Measurements from ENCODE around the gene YEATS2. TPM values are rescaled to one million over a fixed set of nuclear protein-coding genes. Genes with fewer than 3 reads are reported as not detected.

Gene YEATS2
- total RNA-seq, 1 experiment from 2014 or later: 38.6 TPM

- peaks cover 57% of the 10 kb centered on the region for H3K79me2 ChIP-seq (ENCODE audit: insufficient read depth, low read length)
- no peak for TF ChIP-seq CBX3 (IDR thresholded peaks at IDR 0.05; ENCODE audit: low read depth)
- no peak overlapping the region for H3K9ac ChIP-seq (ENCODE audit: low read length)
- no peaks in the 10 kb centered on the region for H3K9me2 ChIP-seq (ENCODE audit: insufficient read depth)
- ChIA-PET RAD21 (ENCODE audit: low non-redundant PET in 1 of 2, low total read pairs in 2 of 2, uncharacterized antibody in 2 of 2, unreplicated experiment in 2 of 2) (no interaction called here), CTCF (no interaction called here), POLR2A (no interaction called here)
- H3K4me1 ChIP-seq (ENCODE audit: control insufficient read depth in 1 of 2, insufficient read depth in 2 of 2, low read length in 2 of 2): no peaks in the 10 kb centered on the region
- H3K27ac ChIP-seq (ENCODE audit: low read depth, low read length): no peak overlapping the region
- intact Hi-C loops (cut with micrococcal nuclease): no loop called here
- H3K36me3 ChIP-seq (ENCODE audit: control insufficient read depth in 1 of 2, insufficient read depth in 2 of 2, low read length in 2 of 2): peaks cover 28 to 39% of the 10 kb centered on the region in 2 experiments
- no peaks in the 10 kb centered on the region for H3K9me3 ChIP-seq (ENCODE audit: control insufficient read depth in 1 of 2, insufficient read depth in 1 of 2, low read depth in 1 of 2, low read length in 2 of 2)
- H4K20me1 ChIP-seq (ENCODE audit: insufficient read depth): 0 out of 2 replicates have a peak, but pooled peaks cover 8% of the 10 kb centered on the region
- ATAC-seq: no peak
- no peak for DNase-seq (ENCODE audit: low read depth, low spot score)
- no peak overlapping the region for H3K4me3 ChIP-seq (replicated peaks in 1 of 2; ENCODE audit: low read depth in 1 of 2, low read length in 2 of 2)
- no peak overlapping the region for H3K4me2 ChIP-seq (ENCODE audit: low read length)
- no TSS peak for BruUV-seq (replicated peaks)
- H2AFZ ChIP-seq (ENCODE audit: low read depth, low read length, poor library complexity, severe bottlenecking): no peak overlapping the region
- H3K27me3 ChIP-seq (ENCODE audit: insufficient read depth, low read length): no peaks in the 10 kb centered on the region
Observed at GRCh38 chr3:183718012-183718411, 20.4 kb downstream of the YEATS2 start.

- ChIA-PET POLR2A (no interaction called here), CTCF (no interaction called here), RAD21 (ENCODE audit: low non-redundant PET in 1 of 2, low total read pairs in 2 of 2, uncharacterized antibody in 2 of 2, unreplicated experiment in 2 of 2) (no interaction called here)
- intact Hi-C loops (cut with micrococcal nuclease): no loop called here
- H2AFZ ChIP-seq (ENCODE audit: low read depth, low read length, poor library complexity, severe bottlenecking): no peak overlapping the region
- no peak overlapping the region for H3K4me3 ChIP-seq (replicated peaks in 1 of 2; ENCODE audit: low read depth in 1 of 2, low read length in 2 of 2)
- 0 out of 2 replicates have a peak, but pooled peaks cover 4% of the 10 kb centered on the region for H4K20me1 ChIP-seq (ENCODE audit: insufficient read depth)
- no peaks in the 10 kb centered on the region for H3K27me3 ChIP-seq (ENCODE audit: insufficient read depth, low read length)
- no peaks in the 10 kb centered on the region for H3K4me1 ChIP-seq (ENCODE audit: control insufficient read depth in 1 of 2, insufficient read depth in 2 of 2, low read length in 2 of 2)
- no peaks in the 10 kb centered on the region for H3K9me3 ChIP-seq (ENCODE audit: control insufficient read depth in 1 of 2, insufficient read depth in 1 of 2, low read depth in 1 of 2, low read length in 2 of 2)
- ATAC-seq: no peak
- no peak overlapping the region for H3K4me2 ChIP-seq (ENCODE audit: low read length)
- TF ChIP-seq SP1 (IDR thresholded peaks at IDR 0.05; ENCODE audit: low read depth): no peak
- no peak for TF ChIP-seq ZNF274 (IDR thresholded peaks at IDR 0.05; ENCODE audit: low read depth, low read length)
- TF ChIP-seq CBX3 (IDR thresholded peaks at IDR 0.05; ENCODE audit: low read depth): no peak
- TF ChIP-seq, protein P1, sequence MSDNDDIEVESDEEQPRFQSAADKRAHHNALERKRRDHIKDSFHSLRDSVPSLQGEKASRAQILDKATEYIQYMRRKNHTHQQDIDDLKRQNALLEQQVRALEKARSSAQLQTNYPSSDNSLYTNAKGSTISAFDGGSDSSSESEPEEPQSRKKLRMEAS (IDR thresholded peaks at IDR 0.05): no peak
- no peak for TF ChIP-seq YY1 (IDR thresholded peaks at IDR 0.05; ENCODE audit: extremely low read depth, insufficient replicate concordance, low read depth, low read length)
- no peak for TF ChIP-seq TCF7L2 (IDR thresholded peaks at IDR 0.05; ENCODE audit: borderline replicate concordance, extremely low read depth, insufficient read depth, insufficient read length)
- no peak for TF ChIP-seq ELF1 (IDR thresholded peaks at IDR 0.05; ENCODE audit: borderline replicate concordance, low read depth)
- no peak for TF ChIP-seq CEBPB (IDR thresholded peaks at IDR 0.05; ENCODE audit: low read depth)
- TF ChIP-seq EZH2phosphoT487 (IDR thresholded peaks at IDR 0.05; ENCODE audit: borderline replicate concordance): no peak
- no peak overlapping the region for H3K9ac ChIP-seq (ENCODE audit: low read length)
- H3K79me2 ChIP-seq (ENCODE audit: insufficient read depth, low read length): peaks cover 8% of the 10 kb centered on the region
- H3K27ac ChIP-seq (ENCODE audit: low read depth, low read length): no peak overlapping the region
- BruUV-seq (replicated peaks): no TSS peak
- H3K9me2 ChIP-seq (ENCODE audit: insufficient read depth): no peaks in the 10 kb centered on the region
- H3K36me3 ChIP-seq (ENCODE audit: control insufficient read depth in 1 of 2, insufficient read depth in 2 of 2, low read length in 2 of 2): peaks cover 41 to 59% of the 10 kb centered on the region in 2 experiments; a peak in 3 of 4 replicates
- no peak for DNase-seq (ENCODE audit: low read depth, low spot score)
Observed at GRCh38 chr3:183725387-183725786, 27.8 kb downstream of the YEATS2 start.

All from HCT116 (cell line).